Stimulated activated CD4-positive, alpha-beta T cell treated with anti-CD3 and anti-CD28 coated beads, TNF-alpha, amount 100 ng/mL, for 1 hour (primary cell): ENCODE data around the gene P4HA1.

Experiments used
- DNase-seq, 3 donors: peaks; one replicate each; pipeline ENCODE4 v3.0.0-alpha.2; 2020; ENCODE audit warnings: low read depth in 3 of 3, low spot score in 1 of 3

P4HA1 gene

GRCh38 chr10:73094986-73095480, 1.6 kb downstream of the P4HA1 start:
- no peak for DNase-seq

GRCh38 chr10:73093922-73094850, 2.5 kb downstream of the P4HA1 start:
- no peak for DNase-seq

GRCh38 chr10:73092830-73093229, 3.8 kb downstream of the P4HA1 start:
- DNase-seq, result no peak

GRCh38 chr10:73088304-73088703, 8.4 kb downstream of the P4HA1 start:
- DNase-seq, result no peak

GRCh38 chr10:73086816-73087215, 9.8 kb downstream of the P4HA1 start:
- no peak for DNase-seq

GRCh38 chr10:73084209-73084608, 12.5 kb downstream of the P4HA1 start:
- DNase-seq, result no peak

- DNase-seq, result no peak
Measured at GRCh38 chr10:73083221-73083620, 13.4 kb downstream of the P4HA1 start.

- DNase-seq, result no peak
Measured at GRCh38 chr10:73079779-73080541, 16.7 kb downstream of the P4HA1 start.

- DNase-seq, result no peak
Measured at GRCh38 chr10:73076360-73077183, 20.1 kb downstream of the P4HA1 start.

GRCh38 chr10:73075829-73076228, 20.8 kb downstream of the P4HA1 start:
- no peak for DNase-seq

- no peak for DNase-seq
Measured at GRCh38 chr10:73073627-73074026, 23.0 kb downstream of the P4HA1 start.

- no peak for DNase-seq
Measured at GRCh38 chr10:73065441-73065840, 31.2 kb downstream of the P4HA1 start.

GRCh38 chr10:73061743-73062142, 34.9 kb downstream of the P4HA1 start:
- no peak for DNase-seq

GRCh38 chr10:73060738-73061635, 35.7 kb downstream of the P4HA1 start:
- DNase-seq, result no peak

- DNase-seq, result no peak
Measured at GRCh38 chr10:73060173-73060572, 36.5 kb downstream of the P4HA1 start.

- DNase-seq, result no peak
Measured at GRCh38 chr10:73058057-73058591, 38.5 kb downstream of the P4HA1 start.

GRCh38 chr10:73054286-73054685, 42.4 kb downstream of the P4HA1 start:
- no peak for DNase-seq

- no peak for DNase-seq
Measured at GRCh38 chr10:73053275-73053674, 43.4 kb downstream of the P4HA1 start.

GRCh38 chr10:73044378-73045285, 52.0 kb downstream of the P4HA1 start:
- DNase-seq, result no peak
